Jurkat, Clone E6-1 (cell line): ENCODE results near the gene HTRA3.

Experiments
- DNase-seq: peaks from one replicate; pipeline ENCODE4 v3.0.0-alpha.2; 2011; ENCODE audit warnings: low read depth, low spot score
- H3K4me3 ChIP-seq: 2 replicates; pipeline ENCODE4 v1.5.1; 2011; ENCODE audit warnings: mild to moderate bottlenecking, low read length, control low read depth, moderate library complexity

HTRA3 gene

DNA sequence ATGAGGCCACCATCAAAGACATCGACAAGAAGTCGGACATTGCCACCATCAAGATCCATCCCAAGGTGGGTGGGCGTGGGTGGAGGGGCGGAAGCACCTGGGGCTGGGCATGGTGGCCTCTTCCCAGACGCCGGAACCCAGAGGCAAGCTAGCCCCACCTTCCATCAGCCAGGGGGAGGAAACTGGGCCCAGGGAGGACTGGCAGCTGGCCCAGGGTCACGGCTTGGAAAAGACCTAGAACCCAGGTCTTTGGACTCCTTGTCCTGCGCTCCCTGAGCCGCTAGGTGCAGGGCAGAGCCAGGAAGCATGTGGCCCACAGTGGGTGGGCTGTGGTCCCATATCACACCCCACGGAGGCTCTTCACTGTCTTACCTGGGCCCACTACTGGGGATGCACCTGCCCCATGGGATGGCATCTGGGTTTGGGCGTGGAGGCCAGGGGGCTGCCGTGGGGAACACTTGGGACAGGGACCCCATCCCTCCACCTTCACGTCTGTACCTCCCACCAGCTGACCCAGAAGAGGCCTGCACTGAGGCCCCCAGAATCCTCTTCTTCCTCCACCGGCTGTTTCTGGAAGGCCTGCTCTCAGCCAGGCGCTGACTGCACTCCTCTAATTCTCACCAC lies 17.3 kb downstream of the HTRA3 start:
- DNase-seq = no peak
- H3K4me3 ChIP-seq = no peak overlapping the region

DNA sequence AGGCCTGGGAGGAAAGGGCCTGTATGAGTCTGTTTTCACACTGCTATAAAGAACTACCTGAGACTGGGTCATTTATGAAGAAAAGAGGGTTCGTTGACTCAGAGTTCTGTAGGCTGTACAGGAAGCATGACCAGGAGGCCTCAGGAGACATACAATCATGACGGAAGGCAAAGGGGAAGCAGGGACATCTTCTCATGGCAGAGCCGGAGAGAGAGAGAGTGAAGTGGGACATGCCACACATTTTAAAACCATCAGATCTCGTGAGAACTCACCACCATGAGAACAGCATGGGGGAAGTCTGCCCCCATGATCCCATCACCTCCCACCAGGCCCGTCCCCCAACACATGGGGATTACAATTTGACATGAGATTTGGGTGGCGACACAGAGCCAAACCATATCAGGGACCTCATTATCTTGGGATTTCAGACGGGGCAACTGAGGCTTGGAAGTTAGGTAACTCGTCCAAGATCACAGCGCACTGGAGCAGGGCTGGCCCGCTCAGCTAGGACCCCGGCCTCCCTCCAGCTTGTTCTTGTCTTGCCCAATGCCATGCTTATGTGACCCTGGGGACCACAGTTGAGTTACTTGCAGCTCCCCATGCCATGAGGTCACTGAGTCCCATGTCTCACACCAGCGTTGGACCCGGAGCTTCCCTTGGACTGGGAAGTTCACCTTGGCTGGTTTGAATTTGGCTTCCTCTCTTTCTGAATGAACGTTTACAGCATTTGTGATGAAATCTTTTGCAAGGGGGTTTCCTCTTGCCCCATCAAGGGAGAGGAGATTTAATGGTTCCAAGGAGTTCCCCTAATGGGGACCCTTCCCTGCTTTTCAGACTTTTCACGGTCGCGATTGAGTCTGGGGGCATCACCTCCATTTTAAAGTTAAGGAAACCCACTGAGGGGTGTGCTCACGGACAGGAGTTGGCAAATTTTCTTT lies 18.1 kb downstream of the HTRA3 start:
- H3K4me3 ChIP-seq = no peak overlapping the region
- DNase-seq = no peak

- no peak for DNase-seq
- no peak overlapping the region for H3K4me3 ChIP-seq
Observed at GRCh38 chr4:8289151-8289750, 19.7 kb downstream of the HTRA3 start.

DNA sequence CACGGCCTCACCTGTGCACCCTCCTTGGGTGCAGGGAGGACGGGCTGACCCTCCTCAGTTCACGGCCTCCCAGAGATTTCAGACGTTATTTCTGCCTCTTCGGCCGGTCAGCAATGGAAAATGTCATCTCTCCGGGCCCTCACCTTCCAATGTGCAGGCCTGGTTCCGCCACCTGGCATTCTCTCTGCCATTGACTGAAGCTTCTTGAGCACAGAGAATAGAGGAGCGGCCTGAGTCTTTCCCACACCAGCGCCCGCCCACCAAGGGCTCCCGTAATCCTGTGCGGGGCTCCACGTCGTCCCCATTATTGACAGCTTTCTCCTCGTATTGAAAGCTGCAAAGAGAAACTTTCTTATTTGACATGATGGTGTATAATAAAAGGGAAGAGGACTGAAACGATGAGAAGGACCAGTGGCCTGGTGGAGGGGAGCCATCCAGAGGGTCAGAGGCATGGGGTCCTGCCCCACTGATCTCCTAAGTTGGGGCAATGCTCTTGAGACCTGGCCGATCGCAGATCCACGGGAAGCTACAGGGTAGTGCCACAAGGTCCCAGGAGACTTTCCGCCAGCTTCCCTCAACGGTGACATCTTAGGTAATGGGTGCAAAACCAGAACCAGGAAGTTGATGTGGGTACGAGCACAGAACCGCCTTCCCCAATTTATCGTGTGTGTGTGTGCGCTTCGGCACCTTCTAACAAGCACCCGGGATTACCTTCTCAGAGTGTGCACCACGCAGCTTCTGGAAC lies 20.6 kb downstream of the HTRA3 start:
- no peak for DNase-seq
- H3K4me3 ChIP-seq = no peak overlapping the region

DNA sequence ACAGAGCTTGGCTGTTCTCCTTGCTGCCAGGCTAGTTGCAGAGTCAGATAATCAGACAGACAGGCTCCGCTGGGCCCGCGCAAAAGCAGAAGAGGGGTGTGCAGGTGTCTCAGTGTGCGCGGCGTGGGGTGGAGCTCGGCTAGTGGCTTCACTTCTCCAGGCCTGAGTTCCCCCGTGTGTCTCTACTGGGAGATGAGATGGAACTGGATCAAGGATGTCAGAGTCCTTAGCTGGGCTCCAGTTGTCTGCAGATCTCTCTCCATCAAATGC lies 21.1 kb downstream of the HTRA3 start:
- no peak for DNase-seq
- no peak overlapping the region for H3K4me3 ChIP-seq

- DNase-seq = no peak
- no peak overlapping the region for H3K4me3 ChIP-seq
Observed at GRCh38 chr4:8291036-8291682, 21.6 kb downstream of the HTRA3 start.

DNA sequence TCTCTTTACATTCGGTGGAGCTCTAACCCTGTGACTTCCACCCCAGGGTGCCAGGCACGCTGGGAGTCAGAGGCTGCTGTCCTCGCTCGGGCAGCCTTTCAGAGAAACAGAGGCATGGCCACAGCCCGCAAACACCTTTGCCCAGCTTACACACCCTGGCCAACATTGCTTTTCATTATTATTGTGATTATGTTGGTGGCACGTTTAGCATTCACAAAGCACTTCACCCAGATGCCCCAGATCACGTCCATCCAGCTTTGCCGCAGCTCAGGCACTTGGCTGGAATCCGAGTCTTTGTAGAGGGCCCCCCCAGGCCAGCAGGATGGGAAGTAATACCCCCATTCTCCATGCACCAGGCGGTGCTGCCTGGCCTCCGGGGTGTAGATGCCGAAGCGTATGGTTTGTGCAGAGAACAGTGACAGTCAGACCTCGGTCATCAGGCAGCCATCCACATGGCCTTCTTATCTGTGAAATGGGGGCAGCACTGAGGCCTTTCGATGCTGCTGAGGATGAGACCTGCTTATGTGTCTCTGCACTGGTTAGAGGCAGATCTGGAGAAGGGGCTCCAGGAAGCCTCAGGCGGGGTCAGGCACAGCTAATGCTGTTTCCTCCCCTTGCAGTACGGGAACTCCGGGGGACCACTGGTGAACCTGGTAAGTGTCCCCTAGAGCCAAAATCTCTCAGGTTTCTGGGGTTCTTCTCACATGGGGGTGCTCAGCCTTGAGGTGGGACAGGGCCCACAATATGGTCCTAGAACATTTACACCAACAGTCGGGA lies 22.3 kb downstream of the HTRA3 start:
- no peak for DNase-seq
- H3K4me3 ChIP-seq = no peak overlapping the region

DNA sequence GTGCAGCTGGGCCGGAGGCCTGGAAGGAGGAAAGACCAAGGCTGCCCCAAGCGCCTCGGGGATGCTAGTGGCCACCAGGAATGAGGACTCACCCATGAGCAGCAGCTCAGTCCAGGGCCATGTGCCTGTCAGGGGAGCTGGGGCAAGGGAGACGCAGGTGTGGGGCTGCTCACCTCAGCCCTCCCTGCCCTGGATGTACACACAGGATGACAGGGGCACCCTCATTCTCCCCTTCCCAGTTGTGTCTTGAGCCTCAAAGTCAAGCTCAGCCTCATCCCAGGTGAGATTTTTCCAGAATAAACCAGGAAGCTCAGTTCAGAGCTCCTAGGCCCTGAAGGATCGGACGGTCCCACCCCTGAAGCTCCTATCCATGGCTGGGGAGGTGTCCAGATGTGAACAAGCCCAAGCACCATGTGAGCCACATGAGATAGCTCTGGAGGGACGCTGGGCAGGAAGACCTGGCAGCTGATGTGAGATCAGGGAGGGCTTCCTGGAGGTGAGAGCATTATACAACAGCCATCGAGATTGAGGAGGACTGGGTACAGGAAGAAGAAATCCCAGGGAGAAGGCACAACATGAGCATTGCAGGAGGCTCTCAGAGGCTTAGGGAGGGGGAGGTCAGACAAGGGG lies 23.0 kb downstream of the HTRA3 start:
- DNase-seq = no peak
- H3K4me3 ChIP-seq = no peak overlapping the region

GRCh38 chr4:8293131-8293975 lies 23.8 kb downstream of the HTRA3 start:
- no peak overlapping the region for H3K4me3 ChIP-seq
- no peak for DNase-seq

- no peak for DNase-seq
- no peak overlapping the region for H3K4me3 ChIP-seq
Observed at GRCh38 chr4:8294036-8294435, 24.5 kb downstream of the HTRA3 start.

GRCh38 chr4:8294775-8295174 lies 25.2 kb downstream of the HTRA3 start:
- no peak for DNase-seq
- no peak overlapping the region for H3K4me3 ChIP-seq

DNA sequence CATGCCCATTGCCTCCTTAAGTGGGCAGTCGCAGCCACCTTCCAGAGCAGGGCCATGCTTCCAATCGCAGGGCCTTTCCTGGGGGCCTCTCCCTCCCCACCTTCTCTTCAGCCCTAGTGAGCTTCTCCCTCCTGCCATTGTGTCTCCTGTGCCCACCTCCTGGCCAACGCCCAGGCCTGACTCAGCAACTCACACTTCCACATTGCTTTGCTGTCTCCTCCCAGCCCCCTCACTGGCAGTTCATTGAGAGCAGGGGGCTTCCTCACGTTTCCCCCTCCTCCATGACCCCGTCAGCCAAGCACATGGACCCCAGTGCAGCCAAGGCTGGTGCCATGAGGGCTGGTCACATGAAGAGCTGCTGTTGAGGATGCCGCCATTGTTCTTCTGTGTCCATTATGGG lies 25.9 kb downstream of the HTRA3 start:
- no peak overlapping the region for H3K4me3 ChIP-seq

DNA sequence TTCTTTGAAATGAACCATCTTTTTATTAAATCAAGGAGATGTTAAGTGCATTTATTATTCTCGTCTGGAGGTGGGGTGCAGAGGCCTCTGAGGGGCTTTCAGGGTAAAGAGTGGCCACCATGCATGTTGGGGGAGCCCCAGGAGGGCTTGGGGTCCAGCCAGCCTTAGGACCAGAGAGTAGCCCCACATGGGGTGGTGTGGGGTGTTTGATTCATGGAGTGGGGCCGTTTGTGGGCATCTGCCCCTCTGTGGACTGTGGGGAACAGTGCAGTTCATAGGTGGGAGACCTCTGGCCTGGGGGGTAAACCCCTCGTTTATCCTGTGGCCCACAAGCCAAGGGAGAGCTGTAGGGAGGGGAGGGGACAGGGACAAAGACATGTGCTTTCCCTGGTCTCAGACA lies 26.9 kb downstream of the HTRA3 start:
- no peak overlapping the region for H3K4me3 ChIP-seq
- DNase-seq = no peak

More for the DNA sequence above, 25.9 kb downstream of the HTRA3 start:
- no peak for DNase-seq

DNA sequence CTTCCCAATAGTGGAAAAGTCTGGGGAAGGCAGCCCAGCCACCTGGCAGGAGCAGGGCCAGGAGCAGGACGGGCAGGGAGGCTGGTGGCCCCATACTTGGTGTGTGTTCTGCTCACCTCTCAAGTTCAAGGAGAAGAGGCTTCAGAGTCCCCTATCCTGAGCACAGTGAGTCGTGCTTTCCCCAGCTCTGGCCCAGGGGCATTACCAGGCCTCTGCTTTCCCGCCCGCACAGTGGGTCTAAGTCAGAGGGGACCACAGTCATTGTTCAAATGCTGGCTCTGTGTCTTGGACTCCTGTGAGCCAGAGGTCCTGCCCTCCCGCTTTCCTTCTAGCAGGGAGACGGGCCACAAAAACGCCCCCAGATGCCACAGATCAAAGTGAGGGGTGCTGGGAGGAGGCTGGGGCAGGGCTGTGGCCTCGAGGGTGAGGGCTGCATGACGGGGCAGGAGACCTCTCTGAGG lies 27.6 kb downstream of the HTRA3 start:
- no peak for DNase-seq
- H3K4me3 ChIP-seq = no peak overlapping the region

GRCh38 chr4:8297691-8298485 lies 28.3 kb downstream of the HTRA3 start:
- DNase-seq = no peak
- H3K4me3 ChIP-seq = no peak overlapping the region

- no peak for DNase-seq
- H3K4me3 ChIP-seq = no peak overlapping the region
Observed at GRCh38 chr4:8300832-8301231, 31.3 kb downstream of the HTRA3 start.
